ENCODE data around the gene MRPL40.

Gene MRPL40

DNA sequence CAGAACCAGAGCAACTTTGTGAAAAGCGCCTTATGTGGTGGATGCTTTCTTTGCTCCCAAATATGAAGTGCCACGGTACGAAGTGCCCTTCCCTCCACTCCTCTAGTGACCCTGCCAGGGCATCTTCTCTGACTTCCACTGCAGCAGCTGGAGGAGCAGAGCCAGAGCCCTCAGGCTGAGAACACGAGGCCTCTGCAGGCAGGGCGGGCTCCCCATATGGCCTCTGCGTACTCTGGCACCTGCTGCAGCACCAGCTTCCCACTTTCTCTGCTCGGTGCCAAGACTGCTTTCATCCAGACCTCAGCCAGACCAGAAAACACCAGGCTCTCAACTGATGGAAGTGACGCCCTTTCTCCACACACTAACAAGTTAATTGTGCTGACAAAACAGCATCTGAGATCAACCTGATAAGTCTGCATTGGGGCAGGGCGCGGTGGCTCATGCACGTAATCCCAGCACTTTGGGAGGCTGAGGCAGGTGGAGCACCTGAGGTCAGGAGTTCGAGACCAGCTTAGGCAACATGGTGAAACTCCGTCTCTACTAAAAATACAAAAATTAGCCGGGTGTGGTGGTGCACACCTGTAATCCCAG is 33.9 kb downstream of the MRPL40 start:
- H3K4me3 ChIP-seq (ENCODE audit: control insufficient read depth, low read depth, low read length): no peak overlapping the region
- TF ChIP-seq, protein P1, sequence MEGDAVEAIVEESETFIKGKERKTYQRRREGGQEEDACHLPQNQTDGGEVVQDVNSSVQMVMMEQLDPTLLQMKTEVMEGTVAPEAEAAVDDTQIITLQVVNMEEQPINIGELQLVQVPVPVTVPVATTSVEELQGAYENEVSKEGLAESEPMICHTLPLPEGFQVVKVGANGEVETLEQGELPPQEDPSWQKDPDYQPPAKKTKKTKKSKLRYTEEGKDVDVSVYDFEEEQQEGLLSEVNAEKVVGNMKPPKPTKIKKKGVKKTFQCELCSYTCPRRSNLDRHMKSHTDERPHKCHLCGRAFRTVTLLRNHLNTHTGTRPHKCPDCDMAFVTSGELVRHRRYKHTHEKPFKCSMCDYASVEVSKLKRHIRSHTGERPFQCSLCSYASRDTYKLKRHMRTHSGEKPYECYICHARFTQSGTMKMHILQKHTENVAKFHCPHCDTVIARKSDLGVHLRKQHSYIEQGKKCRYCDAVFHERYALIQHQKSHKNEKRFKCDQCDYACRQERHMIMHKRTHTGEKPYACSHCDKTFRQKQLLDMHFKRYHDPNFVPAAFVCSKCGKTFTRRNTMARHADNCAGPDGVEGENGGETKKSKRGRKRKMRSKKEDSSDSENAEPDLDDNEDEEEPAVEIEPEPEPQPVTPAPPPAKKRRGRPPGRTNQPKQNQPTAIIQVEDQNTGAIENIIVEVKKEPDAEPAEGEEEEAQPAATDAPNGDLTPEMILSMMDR (IDR thresholded peaks at IDR 0.05; ENCODE audit: control insufficient read depth, insufficient read depth, low read depth, low read length, missing control alignments): no peak
- no peak for DNase-seq (ENCODE audit: low read depth)

DNA sequence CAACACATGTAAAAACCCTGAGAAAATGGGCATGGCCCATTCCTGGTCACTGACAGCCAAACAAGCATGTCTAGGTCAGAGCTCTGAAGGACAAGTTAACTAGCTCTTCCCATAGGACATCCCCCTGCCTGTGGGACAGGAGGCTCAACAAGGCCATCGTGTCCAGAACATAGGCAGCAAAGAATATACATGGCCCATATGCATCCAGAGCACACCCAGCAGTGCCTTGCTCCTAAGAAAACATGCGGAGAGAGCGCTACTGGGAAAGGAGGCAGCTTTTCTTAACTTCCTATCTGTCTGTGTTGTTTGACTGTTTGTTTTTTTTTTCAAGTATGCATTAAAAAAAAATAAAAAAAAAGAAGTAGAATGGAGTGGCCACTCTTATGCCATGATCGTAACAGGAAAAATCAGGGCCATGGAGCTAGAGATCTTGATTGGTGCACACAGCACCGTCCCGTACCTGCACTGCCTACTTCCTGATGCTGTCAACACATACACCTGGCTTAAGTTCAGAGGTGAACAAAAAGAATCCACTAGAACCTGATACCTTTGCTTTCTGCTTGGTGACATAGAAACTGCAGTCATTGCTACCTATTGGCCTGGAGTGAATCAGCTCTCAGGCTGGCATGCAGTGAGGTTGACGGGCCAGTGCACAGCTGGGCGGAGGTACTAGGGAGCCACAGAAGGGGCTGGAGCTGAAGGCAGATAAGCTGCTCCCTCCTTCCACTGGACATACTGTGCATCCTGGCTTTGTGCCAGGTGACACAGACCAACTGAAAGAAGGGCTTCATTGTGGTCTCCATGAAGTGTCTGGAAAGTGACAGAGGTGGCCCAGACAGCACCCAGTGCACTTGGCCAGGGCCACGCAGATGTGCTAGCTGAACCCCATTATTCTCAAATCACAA is 34.8 kb downstream of the MRPL40 start:
- no peak for DNase-seq (ENCODE audit: low read depth)
- no peak overlapping the region for H3K4me3 ChIP-seq (ENCODE audit: control insufficient read depth, low read depth, low read length)
- TF ChIP-seq, protein P1 (IDR thresholded peaks at IDR 0.05; ENCODE audit: control insufficient read depth, insufficient read depth, low read depth, low read length, missing control alignments): no peak

DNA sequence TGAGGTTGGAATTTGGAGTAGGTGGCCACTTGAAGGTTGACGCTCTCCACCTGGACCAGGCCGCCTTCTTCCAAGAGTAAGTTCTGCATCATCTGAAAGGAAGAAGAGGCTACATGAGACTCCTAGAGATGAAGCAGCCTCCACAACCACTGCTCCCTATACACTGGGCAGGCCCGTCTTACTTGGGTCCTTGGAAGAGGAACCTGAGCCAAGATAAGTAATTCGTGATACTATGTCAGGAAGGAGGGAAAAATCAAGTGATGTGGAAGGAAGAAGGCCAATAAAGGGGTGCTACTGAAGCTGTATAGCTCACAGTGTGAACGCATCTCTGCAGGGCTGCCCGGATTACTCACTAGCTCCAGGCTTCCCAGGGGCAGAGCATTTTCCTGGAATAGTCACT is 35.6 kb downstream of the MRPL40 start:
- no peak for DNase-seq (ENCODE audit: low read depth)
- H3K4me3 ChIP-seq (ENCODE audit: control insufficient read depth, low read depth, low read length): no peak overlapping the region
- TF ChIP-seq, protein P1 (IDR thresholded peaks at IDR 0.05; ENCODE audit: control insufficient read depth, insufficient read depth, low read depth, low read length, missing control alignments): no peak

DNA sequence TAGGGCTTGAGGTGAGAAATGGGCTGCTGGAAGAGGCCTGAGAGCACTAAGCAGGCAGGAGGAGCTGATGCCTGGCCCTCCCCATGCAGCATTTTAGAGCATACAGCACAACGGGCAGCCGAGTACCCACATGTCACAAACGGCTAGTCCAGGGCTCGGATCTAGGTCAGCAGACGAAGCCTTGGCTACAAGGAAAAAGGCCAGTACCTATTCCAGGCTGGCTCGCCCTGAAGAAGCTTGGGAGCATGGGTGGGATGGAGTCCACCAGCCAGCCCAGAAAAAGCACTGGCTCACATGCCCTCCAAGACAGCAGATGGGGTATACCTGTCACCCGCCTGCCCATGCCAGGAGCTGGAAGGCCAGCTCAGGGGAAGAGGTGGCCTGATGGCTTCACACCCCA is 37.1 kb downstream of the MRPL40 start:
- TF ChIP-seq, protein P1 (IDR thresholded peaks at IDR 0.05; ENCODE audit: control insufficient read depth, insufficient read depth, low read depth, low read length, missing control alignments): no peak
- H3K4me3 ChIP-seq (ENCODE audit: control insufficient read depth, low read depth, low read length): no peak overlapping the region
- DNase-seq (ENCODE audit: low read depth): no peak

DNA sequence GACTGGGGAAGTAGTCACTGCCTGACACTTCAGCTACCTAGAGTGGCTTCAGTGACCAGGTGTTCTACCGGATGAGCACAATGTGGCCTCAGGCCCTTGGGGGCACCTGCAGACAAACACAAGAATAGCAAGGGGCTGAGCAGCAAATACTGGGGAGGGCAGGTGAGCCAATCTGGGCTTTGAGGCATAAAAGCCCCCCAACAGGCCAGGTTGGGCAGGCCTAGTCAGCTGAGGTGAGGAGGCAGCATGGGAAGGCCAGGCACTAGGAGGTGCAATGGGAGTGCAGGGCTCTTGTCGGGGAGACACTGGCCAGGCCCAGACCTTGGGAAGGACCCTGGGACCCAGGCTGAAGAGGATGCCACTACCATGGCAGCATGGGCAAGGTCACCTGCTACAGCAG is 37.7 kb downstream of the MRPL40 start:
- H3K4me3 ChIP-seq (ENCODE audit: control insufficient read depth, low read depth, low read length): no peak overlapping the region
- TF ChIP-seq, protein P1 (IDR thresholded peaks at IDR 0.05; ENCODE audit: control insufficient read depth, insufficient read depth, low read depth, low read length, missing control alignments): no peak
- no peak for DNase-seq (ENCODE audit: low read depth)

DNA sequence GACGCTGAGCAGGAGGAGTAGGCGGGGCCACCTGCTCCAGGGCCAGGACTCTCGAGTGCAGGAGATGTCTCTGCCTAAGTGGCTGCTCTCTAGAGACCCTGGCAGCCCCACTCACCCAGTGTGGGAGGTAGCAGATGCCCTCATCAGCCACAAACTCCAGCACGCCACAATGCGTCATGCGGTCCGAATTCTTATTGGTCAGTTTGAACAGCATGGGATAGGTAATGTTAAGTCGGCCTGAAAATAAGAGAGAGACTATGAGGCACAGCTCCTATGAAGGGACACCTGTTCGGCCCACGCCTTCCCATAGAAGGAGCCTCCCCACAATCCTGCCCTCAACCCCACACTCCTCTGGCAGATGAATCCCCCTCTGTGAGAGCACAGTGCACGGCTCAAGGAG is 39.2 kb downstream of the MRPL40 start:
- H3K4me3 ChIP-seq (ENCODE audit: control insufficient read depth, low read depth, low read length): no peak overlapping the region
- DNase-seq (ENCODE audit: low read depth): no peak
- TF ChIP-seq, protein P1 (IDR thresholded peaks at IDR 0.05; ENCODE audit: control insufficient read depth, insufficient read depth, low read depth, low read length, missing control alignments): no peak

Measured in AG09309 (cell line).